Tibial nerve (tissue), 3 donors: ENCODE data around the gene GSTM1.

Source experiments
- CTCF ChIP-seq, 5 experiments: fragments of 200-600 bp in 3 of 5; fragments of 450-650 bp in 2 of 5; sonication (generic) in 3 of 5; IDR thresholded peaks; one replicate each; pipeline ENCODE4 v1.5.1; 2016 to 2019; ENCODE audit warnings: antibody characterized with exemption in 5 of 5, mild to moderate bottlenecking in 3 of 5, moderate library complexity in 2 of 5
- POLR2A ChIP-seq, 2 donors: fragments of 450-650 bp; IDR thresholded peaks; one replicate each; pipeline ENCODE4 v1.6.1; 2017; ENCODE audit warnings: antibody characterized with exemption in 2 of 2, mild to moderate bottlenecking in 2 of 2, moderate library complexity in 2 of 2

GRCh38 chr1:109717729-109718128 is 30.1 kb downstream of the GSTM1 start:
- TF ChIP-seq CTCF (IDR thresholded peaks at IDR 0.05) (no peak), POLR2A (IDR thresholded peaks at IDR 0.05) (no peak)
